GM23338 (cell line): ENCODE measurements around the gene SMAD9. TPM values are rescaled to one million over a fixed set of nuclear protein-coding genes. Genes with fewer than 3 reads are reported as not detected.

Experiments used
- ATAC-seq: fragments of 200-7000 bp; cut with Tn5 transposase; 3 replicates; pipeline ENCODE4 v1.9.1; 2020
- DNase-seq: peaks from one replicate; pipeline ENCODE4 v3.0.0-alpha.2; 2015; ENCODE audit warnings: low spot score
- H2AFZ ChIP-seq: fragments of 200-600 bp; sonication (generic); 2 replicates; pipeline ENCODE4 v1.8.0; 2016; ENCODE audit warnings: antibody characterized with exemption, mild to moderate bottlenecking, moderate library complexity
- H3F3A ChIP-seq: fragments of 200-600 bp; sonication (generic); replicated peaks from 2 replicates; pipeline ENCODE4 v1.8.0; 2017; ENCODE audit warnings: antibody characterized with exemption, mixed run types, low read depth
- H3K27ac ChIP-seq: fragments of 200-600 bp; sonication (generic); 2 replicates; pipeline ENCODE4 v1.6.1; 2016; ENCODE audit warnings: low read depth
- H3K27me3 ChIP-seq: fragments of 200-600 bp; sonication (generic); 2 replicates; pipeline ENCODE4 v1.8.0; 2016; ENCODE audit warnings: mild to moderate bottlenecking, mixed run types, moderate library complexity; ENCODE audit not compliant: insufficient read depth
- H3K36me3 ChIP-seq: fragments of 200-600 bp; sonication (generic); 2 replicates; pipeline ENCODE4 v1.8.0; 2016; ENCODE audit warnings: mild to moderate bottlenecking; ENCODE audit not compliant: insufficient read depth
- H3K4me1 ChIP-seq: fragments of 200-600 bp; sonication (generic); 2 replicates; pipeline ENCODE4 v1.8.0; 2016; ENCODE audit warnings: mild to moderate bottlenecking, moderate library complexity; ENCODE audit not compliant: insufficient read depth
- H3K4me2 ChIP-seq: fragments of 200-600 bp; sonication (generic); 2 replicates; pipeline ENCODE4 v1.7.1; 2017; ENCODE audit warnings: mixed run types
- H3K4me3 ChIP-seq: fragments of 200-600 bp; sonication (generic); 2 replicates; pipeline ENCODE4 v1.6.1; 2016; ENCODE audit warnings: mixed run types
- H3K79me2 ChIP-seq: fragments of 200-600 bp; sonication (generic); replicated peaks from 2 replicates; pipeline ENCODE4 v1.8.0; 2017; ENCODE audit warnings: mild to moderate bottlenecking; ENCODE audit not compliant: insufficient read depth
- H3K9me2 ChIP-seq: fragments of 200-600 bp; sonication (generic); 2 replicates; pipeline ENCODE4 v1.8.0; 2017; ENCODE audit not compliant: insufficient read depth
- H4K20me1 ChIP-seq: fragments of 200-600 bp; sonication (generic); replicated peaks from 2 replicates; pipeline ENCODE4 v1.8.0; 2017; ENCODE audit warnings: mild to moderate bottlenecking; ENCODE audit not compliant: insufficient read depth
- H3K27ac Mint-ChIP-seq: 2 replicates; pipeline ENCODE4 v1.8.0; 2020; ENCODE audit warnings: inconsistent platforms, mild to moderate bottlenecking, moderate library complexity, mixed read lengths
- H3K27me3 Mint-ChIP-seq: 3 replicates; pipeline ENCODE4 v1.8.0; 2022; ENCODE audit warnings: low read depth, mild to moderate bottlenecking, moderate library complexity, mixed read lengths, inconsistent platforms; ENCODE audit not compliant: insufficient read depth, poor library complexity
- H3K36me3 Mint-ChIP-seq: 3 replicates; pipeline ENCODE4 v1.8.0; 2021; ENCODE audit warnings: low read depth, mild to moderate bottlenecking, inconsistent platforms, moderate library complexity, mixed read lengths
- H3K4me1 Mint-ChIP-seq: 3 replicates; pipeline ENCODE4 v1.8.0; 2020; ENCODE audit warnings: mild to moderate bottlenecking, inconsistent platforms, mixed read lengths
- H3K4me3 Mint-ChIP-seq: 3 replicates; pipeline ENCODE4 v1.8.0; 2021; ENCODE audit warnings: moderate library complexity, mild to moderate bottlenecking, inconsistent platforms, mixed read lengths
- H3K9me3 Mint-ChIP-seq: 3 replicates; pipeline ENCODE4 v1.8.0; 2020; ENCODE audit warnings: moderate library complexity, mild to moderate bottlenecking, inconsistent platforms, mixed read lengths
- CREB1 ChIP-seq: fragments of 250-450 bp; sonication (Bioruptor Pico); IDR thresholded peaks from 2 replicates; pipeline ENCODE4 v1.5.0; 2020; ENCODE audit warnings: low read depth, mild to moderate bottlenecking, moderate library complexity
- ETS1 ChIP-seq: IDR thresholded peaks from 2 replicates; pipeline ENCODE4 v1.6.1; 2016; ENCODE audit warnings: antibody characterized with exemption
- EZH2 ChIP-seq: fragments of 200-600 bp; sonication (generic); IDR thresholded peaks from one replicate; pipeline ENCODE4 v1.8.0; 2017; ENCODE audit warnings: antibody characterized with exemption, mild to moderate bottlenecking, low read depth; ENCODE audit not compliant: unreplicated experiment
- EZH2phosphoT487 ChIP-seq: fragments of 200-600 bp; sonication (generic); IDR thresholded peaks from one replicate; pipeline ENCODE4 v1.8.1; 2018; ENCODE audit warnings: antibody characterized with exemption; ENCODE audit not compliant: unreplicated experiment
- JUNB ChIP-seq: IDR thresholded peaks from one replicate; pipeline ENCODE4 v1.6.1; 2016; ENCODE audit warnings: antibody characterized with exemption; ENCODE audit not compliant: unreplicated experiment
- NANOG ChIP-seq: IDR thresholded peaks from 2 replicates; pipeline ENCODE4 v1.6.1; 2016; ENCODE audit warnings: antibody characterized with exemption, borderline replicate concordance
- POLR2AphosphoS5 ChIP-seq: IDR thresholded peaks from 2 replicates; pipeline ENCODE4 v1.6.1; 2016; ENCODE audit warnings: antibody characterized with exemption, low read depth
- REST ChIP-seq: IDR thresholded peaks from one replicate; pipeline ENCODE4 v1.6.1; 2018; ENCODE audit warnings: antibody characterized with exemption; ENCODE audit not compliant: unreplicated experiment
- STAT1 ChIP-seq: IDR thresholded peaks from one replicate; pipeline ENCODE4 v1.6.1; 2016; ENCODE audit warnings: antibody characterized with exemption; ENCODE audit not compliant: unreplicated experiment
- ZNF114 ChIP-seq: fragments of 250-450 bp; sonication (Bioruptor Pico); IDR thresholded peaks from 2 replicates; pipeline ENCODE4 v1.5.0; 2020; ENCODE audit warnings: mild to moderate bottlenecking, moderate library complexity
- ZNF331 ChIP-seq: fragments of 250-450 bp; sonication (Bioruptor Pico); IDR thresholded peaks from 2 replicates; pipeline ENCODE4 v1.5.0; 2020; ENCODE audit warnings: low read depth, mild to moderate bottlenecking, moderate library complexity
- polyA plus RNA-seq: library from polyadenylated mRNA; unstranded; fragments of >200 nt; fragmentation: Nextera tagmentation; extraction: Ambion mirVana; gene quantifications from 2 replicates; pipeline ENCODE4 v1.2.1, GENCODE V29; 2016
- total RNA-seq: library from RNA; depleted of rRNA; stranded (reverse); fragments of >200 nt; shearing (Covaris generic); gene quantifications from 2 replicates; pipeline ENCODE4 v1.2.3, GENCODE V29; 2014

The SMAD9 gene
- total and polyA plus RNA-seq, 2 experiments from 2014 or later: 0.95 to 1.3 TPM

GRCh38 chr13:36910545-36910944 is 9.5 kb downstream of the SMAD9 start (continued):
- TF ChIP-seq REST: no peak
- TF ChIP-seq JUNB: no peak
- TF ChIP-seq NANOG: no peak
- TF ChIP-seq POLR2AphosphoS5: no peak
- no peak for TF ChIP-seq EZH2
- no peak for TF ChIP-seq ETS1
- no peak for TF ChIP-seq CREB1 (CRISPR knock-in tag)

GRCh38 chr13:36907821-36908220 is 12.2 kb downstream of the SMAD9 start:
- H3K9me3 Mint-ChIP-seq: no peaks in the 10 kb centered on the region
- H3F3A ChIP-seq: no peaks in the 10 kb centered on the region
- H4K20me1 ChIP-seq: no peaks in the 10 kb centered on the region
- H3K4me3 ChIP-seq: no peak overlapping the region
- H3K79me2 ChIP-seq: no peaks in the 10 kb centered on the region
- no peak for TF ChIP-seq EZH2phosphoT487
- TF ChIP-seq ZNF114 (CRISPR knock-in tag): no peak
- no peak for TF ChIP-seq STAT1
- no peak for TF ChIP-seq POLR2AphosphoS5
- TF ChIP-seq NANOG: no peak
- TF ChIP-seq ZNF331 (CRISPR knock-in tag): no peak
- TF ChIP-seq CREB1 (CRISPR knock-in tag): no peak
- TF ChIP-seq JUNB: no peak
- TF ChIP-seq REST: no peak
- TF ChIP-seq ETS1: no peak
- no peak for TF ChIP-seq EZH2
- no peaks in the 10 kb centered on the region for H3K27me3 ChIP-seq
- H3K4me3 Mint-ChIP-seq: no peak overlapping the region
- no peak overlapping the region for H3K27ac ChIP-seq
- H2AFZ ChIP-seq: no peak overlapping the region
- H3K36me3 ChIP-seq: no peaks in the 10 kb centered on the region
- no peaks in the 10 kb centered on the region for H3K9me2 ChIP-seq
- H3K4me2 ChIP-seq: no peak overlapping the region
- H3K27ac Mint-ChIP-seq: no peak overlapping the region
- no peaks in the 10 kb centered on the region for H3K27me3 Mint-ChIP-seq
- H3K4me1 ChIP-seq: no peaks in the 10 kb centered on the region
- no peaks in the 10 kb centered on the region for H3K36me3 Mint-ChIP-seq
- ATAC-seq: no peak
- DNase-seq: no peak
- no peaks in the 10 kb centered on the region for H3K4me1 Mint-ChIP-seq
